ENCODE results near the gene SPDYE3. TPM values are rescaled to one million over a fixed set of nuclear protein-coding genes. Genes with fewer than 3 reads are reported as not detected.
A peak's percentile ranks its signal among the peaks of the same experiment; 100 is the strongest.
"Not testable (repeated sequence)": the region's sequence is repeated elsewhere in the genome, so short reads cannot be mapped to it uniquely, and the experiment has no call there.

SPDYE3 gene
- total RNA-seq, 1 donor from 2014 or later, result not detected

DNA sequence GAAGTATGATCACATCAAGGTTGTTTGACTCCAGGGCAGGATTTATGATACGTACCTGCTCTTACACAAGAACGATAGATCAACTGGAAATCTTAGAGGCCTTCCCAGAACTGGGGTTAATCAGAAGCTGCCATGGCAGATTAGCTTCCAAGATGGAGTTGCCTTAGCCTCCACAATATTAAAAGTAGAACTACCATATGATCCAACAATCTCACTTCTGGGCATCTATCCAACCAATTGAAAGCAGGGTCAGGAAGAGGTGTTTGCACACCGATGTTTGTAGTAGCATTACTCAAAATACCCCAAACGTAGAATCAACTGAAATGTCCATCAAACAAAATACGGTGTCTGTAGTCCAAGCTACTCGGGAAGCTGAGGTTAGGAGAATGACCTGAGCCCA, 57.0 kb downstream of the SPDYE3 start:
- no peak for DNase-seq
- ATAC-seq (ENCODE audit: poor library complexity), result no peak
- intact Hi-C loops (cut with DNase I), result no loop called here

DNA sequence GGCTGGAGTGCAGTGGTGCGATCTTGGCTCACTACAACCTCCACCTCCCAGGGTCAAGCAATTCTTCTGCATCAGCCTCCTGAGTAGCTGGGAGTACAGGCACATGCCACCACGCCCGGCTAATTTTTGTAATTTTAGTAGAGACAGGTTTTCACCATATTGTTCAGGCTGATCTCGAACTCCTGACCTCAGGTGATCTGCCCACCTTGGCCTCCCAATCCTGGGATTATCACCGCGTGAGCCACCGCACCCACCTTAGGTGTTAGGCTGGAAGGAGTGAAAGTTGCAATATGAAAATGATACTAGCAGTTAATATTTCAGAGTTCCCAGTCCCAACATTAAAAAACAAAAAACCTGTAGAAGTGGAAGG, 58.5 kb downstream of the SPDYE3 start:
- ATAC-seq (ENCODE audit: poor library complexity); DNase-seq; intact Hi-C loops (cut with DNase I): not testable (repeated sequence)

- intact Hi-C loops (cut with DNase I), result no loop called here
- no peak for DNase-seq
- ATAC-seq (ENCODE audit: poor library complexity), result no peak
Measured at GRCh38 chr7:100366411-100367250, 59.1 kb downstream of the SPDYE3 start.

- ATAC-seq (ENCODE audit: poor library complexity), result no peak
- no peak for DNase-seq
- intact Hi-C loops (cut with DNase I), result no loop called here
Measured at GRCh38 chr7:100367251-100367620, 59.7 kb downstream of the SPDYE3 start.

DNA sequence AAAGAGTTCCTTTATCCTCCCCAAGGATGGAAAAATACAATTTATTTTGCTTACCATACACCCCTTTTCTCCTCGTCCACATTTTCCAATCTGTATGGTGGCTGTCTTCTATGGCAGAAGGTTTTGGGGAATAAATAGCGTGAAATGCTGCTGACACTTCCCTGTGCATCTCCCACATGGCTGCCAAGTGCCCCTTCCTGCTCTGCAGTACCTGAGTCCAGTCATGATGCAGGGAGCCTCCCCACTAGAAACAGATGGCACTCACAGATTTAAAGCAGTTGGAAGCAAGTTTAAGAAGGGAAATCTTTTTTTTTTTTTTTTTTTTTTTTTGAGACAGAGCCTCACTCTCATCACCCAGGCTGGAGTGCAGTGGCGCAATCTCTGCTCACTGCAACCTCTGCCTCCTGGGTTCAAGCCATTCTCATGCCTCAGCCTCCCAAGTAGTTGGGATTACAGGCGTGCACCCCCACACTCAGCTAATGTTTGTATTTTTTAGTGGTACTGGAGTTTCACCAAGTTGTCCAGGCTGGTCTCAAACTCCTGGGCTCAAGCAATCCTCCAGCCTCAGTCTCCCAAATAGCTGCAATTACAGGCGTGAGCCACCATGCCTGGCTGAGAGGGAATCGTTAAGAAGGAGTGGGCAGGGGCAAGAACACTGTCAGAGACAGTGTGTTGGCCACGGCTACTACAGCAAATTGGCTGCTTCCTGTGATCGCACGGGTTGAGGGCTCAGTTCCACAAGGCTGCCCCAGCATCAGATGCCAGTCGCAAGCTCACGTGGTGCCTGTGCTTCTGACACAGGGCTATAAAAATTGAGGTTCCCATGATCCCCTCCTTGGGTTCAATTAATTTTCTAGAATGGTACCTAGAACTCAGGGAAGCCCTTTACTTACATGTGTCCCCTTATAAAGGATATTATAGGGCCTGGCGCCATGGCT, 60.4 kb downstream of the SPDYE3 start:
- ATAC-seq (ENCODE audit: poor library complexity) (no peak), DNase-seq (no peak)

DNA sequence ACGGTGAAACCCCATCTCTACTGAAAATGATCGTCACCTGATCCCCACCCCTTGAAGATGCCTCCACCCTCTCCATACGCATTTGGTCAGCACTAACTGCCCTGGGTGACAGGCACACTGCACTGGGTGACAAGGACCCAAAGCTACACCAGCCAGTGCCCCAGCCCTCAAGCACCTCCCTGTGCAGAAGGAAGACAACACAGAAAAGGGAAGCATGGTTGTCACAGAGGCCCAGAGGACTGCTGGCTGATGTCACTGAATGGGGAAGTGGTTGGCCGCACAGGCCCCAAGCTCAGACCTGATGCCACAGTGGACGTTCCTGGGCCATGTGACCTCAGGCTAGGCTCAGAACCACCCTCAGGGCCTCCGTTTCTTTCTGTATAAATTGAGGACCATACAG, 61.6 kb downstream of the SPDYE3 start:
- ATAC-seq (ENCODE audit: poor library complexity) (peak; percentile 49), DNase-seq (peak; percentile 84)
- intact Hi-C loops (cut with DNase I), result no loop called here

More for the DNA sequence above, 60.4 kb downstream of the SPDYE3 start:
- intact Hi-C loops (cut with DNase I), result no loop called here

DNA sequence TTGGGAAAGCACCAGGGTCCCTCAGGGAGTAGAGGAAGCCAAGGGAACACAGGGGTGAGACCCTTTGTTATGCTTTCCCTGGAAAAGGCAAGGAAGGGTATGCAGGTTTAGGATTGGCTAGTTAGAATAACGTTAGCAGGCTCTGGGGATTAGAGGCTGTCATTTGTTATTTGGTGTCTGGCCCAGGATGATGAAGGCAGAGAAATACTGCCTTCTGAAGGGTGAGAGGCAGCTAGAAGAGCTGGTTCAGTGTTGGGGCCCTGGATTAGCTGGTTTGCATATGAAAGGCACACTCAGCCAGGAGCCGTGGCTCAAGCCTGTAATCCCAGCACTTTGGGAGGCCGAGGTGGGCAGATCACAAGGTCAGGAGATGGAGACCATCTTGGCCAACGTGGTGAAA, 62.8 kb downstream of the SPDYE3 start:
- intact Hi-C loops (cut with DNase I), result no loop called here
- DNase-seq (no peak), ATAC-seq (ENCODE audit: poor library complexity) (no peak)

- ATAC-seq (ENCODE audit: poor library complexity) (no peak), DNase-seq (no peak)
- intact Hi-C loops (cut with DNase I), result no loop called here
Measured at GRCh38 chr7:100370746-100371145, 63.2 kb downstream of the SPDYE3 start.

DNA sequence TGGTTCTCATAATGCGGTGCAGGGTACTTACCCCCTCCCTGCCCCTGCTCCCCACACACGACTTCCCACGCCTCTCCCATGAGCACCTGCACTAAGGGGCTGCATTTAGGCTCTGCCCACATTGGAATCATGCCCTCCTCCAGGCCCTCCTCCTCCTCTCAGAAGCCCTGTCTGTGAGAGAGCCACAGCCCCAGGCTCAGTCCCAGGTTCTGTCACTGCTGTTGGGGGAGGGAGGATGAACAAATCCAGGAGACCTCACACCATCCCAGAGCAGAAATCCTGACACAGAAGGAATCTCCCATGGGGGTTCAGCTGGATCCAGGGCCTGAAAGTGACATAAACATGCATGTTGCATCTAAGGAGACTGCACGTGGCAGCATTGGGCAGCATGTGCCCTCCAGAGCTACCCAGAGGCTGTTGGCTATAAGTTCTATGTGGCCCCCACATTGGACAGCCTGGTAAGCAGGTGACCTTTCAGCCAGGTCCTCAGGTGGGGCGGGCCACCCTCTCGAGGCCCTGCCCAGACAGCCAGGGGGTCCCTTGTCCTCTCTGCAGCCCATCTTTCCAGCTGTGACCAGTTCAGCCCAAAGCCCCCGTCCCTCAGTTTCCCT, 64.2 kb downstream of the SPDYE3 start:
- DNase-seq (no peak), ATAC-seq (ENCODE audit: poor library complexity) (no peak)
- intact Hi-C loops (cut with DNase I), result no loop called here

Other genes starting within 250 kb of the SPDYE3 start
- gene ZNF3, start 226.0 kb upstream of the SPDYE3 start, total RNA-seq, result 12.0 TPM
- gene COPS6, start 218.7 kb upstream of the SPDYE3 start, total RNA-seq, result 107 TPM
- gene MCM7, start 206.3 kb upstream of the SPDYE3 start, total RNA-seq, result 21.6 TPM
- 13.4 TPM for gene AP4M1, start 206.1 kb upstream of the SPDYE3 start, total RNA-seq
- gene TAF6, start 188.3 kb upstream of the SPDYE3 start, total RNA-seq, result 35.8 TPM
- gene CNPY4, start 188.1 kb upstream of the SPDYE3 start, total RNA-seq, result 9.5 TPM
- 2.6 TPM for gene MBLAC1, start 180.7 kb upstream of the SPDYE3 start, total RNA-seq
- 121 TPM for gene LAMTOR4, start 158.8 kb upstream of the SPDYE3 start, total RNA-seq
- gene TRAPPC14, start 149.0 kb upstream of the SPDYE3 start, total RNA-seq, result 7.5 TPM
- gene GAL3ST4, start 139.1 kb upstream of the SPDYE3 start, total RNA-seq, result 1.7 TPM
- gene GPC2, start 130.3 kb upstream of the SPDYE3 start, total RNA-seq, result 0.13 TPM
- gene STAG3, start 129.8 kb upstream of the SPDYE3 start, total RNA-seq, result 0.94 TPM
- not detected for gene PVRIG, start 87.8 kb upstream of the SPDYE3 start, total RNA-seq
- gene PILRB, start 50.4 kb downstream of the SPDYE3 start, total RNA-seq, result 8.8 TPM
- gene PILRA, start 65.8 kb downstream of the SPDYE3 start, total RNA-seq, result 3.6 TPM
- gene ZCWPW1, start 121.0 kb downstream of the SPDYE3 start, total RNA-seq, result 5.4 TPM
- 22.2 TPM for gene MEPCE, start 122.1 kb downstream of the SPDYE3 start, total RNA-seq
- gene PPP1R35, start 128.8 kb downstream of the SPDYE3 start, total RNA-seq, result 10.9 TPM
- gene SPACDR, start 156.6 kb downstream of the SPDYE3 start, total RNA-seq, result 0.81 TPM
- gene TSC22D4, start 171.5 kb downstream of the SPDYE3 start, total RNA-seq, result 47.4 TPM
- 0.16 TPM for gene NYAP1, start 176.2 kb downstream of the SPDYE3 start, total RNA-seq
- 19.8 TPM for gene AGFG2, start 231.5 kb downstream of the SPDYE3 start, total RNA-seq